ENCODE measurements around the gene ADAM10. TPM values are rescaled to one million over a fixed set of nuclear protein-coding genes. Genes with fewer than 3 reads are reported as not detected.

ADAM10 gene
- total RNA-seq, 4 donors from 2014 or later: 42.9 to 83.3 (median 62.7) TPM

DNA sequence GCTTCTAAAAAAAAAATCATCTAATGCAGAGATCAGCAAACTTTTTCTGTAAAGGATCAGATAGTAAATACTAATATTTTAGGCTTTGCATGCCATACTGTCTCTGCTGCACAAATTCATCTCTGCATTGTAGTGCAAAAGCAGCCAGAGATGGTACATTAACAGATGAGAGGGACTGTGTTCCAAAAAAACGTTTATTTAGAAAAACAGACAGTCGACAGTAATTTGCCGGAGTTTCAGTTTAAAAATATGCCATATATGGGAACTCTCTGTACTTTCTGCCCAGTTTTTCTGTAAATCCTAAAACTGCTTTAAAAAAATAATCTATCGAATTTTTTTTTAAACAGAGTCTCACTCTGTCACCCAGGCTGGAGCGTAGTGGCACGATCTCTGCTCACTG is 35.8 kb upstream of the ADAM10 start:
- Histone ChIP-seq H3K4me3 (no peak overlapping the region), H3K27ac (no peak overlapping the region), H3K36me3 (peaks cover 0 to 3% (median 0%) of the 10 kb centered on the region in 3 donors), H3K27me3 (no peaks in the 10 kb centered on the region), H3K4me1 (no peaks in the 10 kb centered on the region), H3K9me3 (no peaks in the 10 kb centered on the region)
- no peak for DNase-seq
- TF ChIP-seq, protein P1, sequence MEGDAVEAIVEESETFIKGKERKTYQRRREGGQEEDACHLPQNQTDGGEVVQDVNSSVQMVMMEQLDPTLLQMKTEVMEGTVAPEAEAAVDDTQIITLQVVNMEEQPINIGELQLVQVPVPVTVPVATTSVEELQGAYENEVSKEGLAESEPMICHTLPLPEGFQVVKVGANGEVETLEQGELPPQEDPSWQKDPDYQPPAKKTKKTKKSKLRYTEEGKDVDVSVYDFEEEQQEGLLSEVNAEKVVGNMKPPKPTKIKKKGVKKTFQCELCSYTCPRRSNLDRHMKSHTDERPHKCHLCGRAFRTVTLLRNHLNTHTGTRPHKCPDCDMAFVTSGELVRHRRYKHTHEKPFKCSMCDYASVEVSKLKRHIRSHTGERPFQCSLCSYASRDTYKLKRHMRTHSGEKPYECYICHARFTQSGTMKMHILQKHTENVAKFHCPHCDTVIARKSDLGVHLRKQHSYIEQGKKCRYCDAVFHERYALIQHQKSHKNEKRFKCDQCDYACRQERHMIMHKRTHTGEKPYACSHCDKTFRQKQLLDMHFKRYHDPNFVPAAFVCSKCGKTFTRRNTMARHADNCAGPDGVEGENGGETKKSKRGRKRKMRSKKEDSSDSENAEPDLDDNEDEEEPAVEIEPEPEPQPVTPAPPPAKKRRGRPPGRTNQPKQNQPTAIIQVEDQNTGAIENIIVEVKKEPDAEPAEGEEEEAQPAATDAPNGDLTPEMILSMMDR (IDR thresholded peaks at IDR 0.05): no peak

DNA sequence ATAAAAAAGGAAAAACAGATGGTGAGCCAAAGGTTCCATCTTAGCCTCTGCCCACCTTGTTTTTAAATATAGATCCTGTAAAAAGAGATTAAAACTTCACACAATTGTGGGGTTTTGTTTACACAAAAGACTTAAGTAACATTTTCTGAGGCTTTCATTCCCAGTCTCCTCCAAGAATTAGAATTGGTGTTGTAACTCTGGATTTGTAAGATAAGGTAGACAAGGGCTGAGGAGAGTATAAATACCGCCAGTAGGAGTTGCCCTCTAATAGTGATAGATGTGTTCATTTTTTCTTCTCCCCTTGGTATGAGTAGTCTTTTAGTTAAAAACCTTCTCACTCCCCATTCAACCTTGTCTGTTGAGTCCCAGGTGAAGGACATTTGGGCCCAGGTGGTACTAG is 30.0 kb upstream of the ADAM10 start:
- Histone ChIP-seq H3K4me3 (no peak overlapping the region), H3K27ac (no peak overlapping the region), H3K27me3 (no peaks in the 10 kb centered on the region), H3K9me3 (no peaks in the 10 kb centered on the region), H3K36me3 (no peaks in the 10 kb centered on the region), H3K4me1 (peaks cover 0 to 3% (median 0%) of the 10 kb centered on the region in 4 donors)
- TF ChIP-seq POLR2A (IDR thresholded peaks at IDR 0.05): no peak
- TF ChIP-seq, protein P1 (IDR thresholded peaks at IDR 0.05): no peak
- DNase-seq: no peak

DNA sequence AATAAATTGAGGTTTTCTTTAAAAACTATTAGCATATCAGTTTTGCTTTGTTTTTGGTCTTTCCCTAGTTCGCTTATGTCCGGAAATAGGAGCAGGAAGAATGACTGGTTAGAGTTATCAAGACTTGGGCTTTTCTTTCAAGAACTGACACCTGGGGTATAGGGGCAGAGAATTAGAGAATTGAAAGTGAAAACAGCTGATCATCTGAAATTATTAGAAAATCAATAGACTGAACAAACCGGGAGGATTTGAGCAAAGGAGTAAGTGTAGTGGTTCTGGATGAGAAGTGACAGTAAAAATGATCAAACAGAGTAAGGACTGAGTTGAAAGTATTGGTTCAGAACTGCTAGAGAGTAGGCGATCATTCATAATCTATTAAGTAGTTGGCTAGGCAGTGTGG is 27.6 kb upstream of the ADAM10 start:
- H3K4me3 ChIP-seq: no peak overlapping the region
- no peak for DNase-seq
- H3K36me3 ChIP-seq: no peaks in the 10 kb centered on the region
- TF ChIP-seq POLR2A (IDR thresholded peaks at IDR 0.05): no peak
- TF ChIP-seq, protein P1 (IDR thresholded peaks at IDR 0.05): no peak
- no peaks in the 10 kb centered on the region for H3K27me3 ChIP-seq
- no peaks in the 10 kb centered on the region for H3K9me3 ChIP-seq
- peaks cover 0 to 25% (median 7%) of the 10 kb centered on the region in 4 donors for H3K4me1 ChIP-seq
- H3K27ac ChIP-seq: no peak overlapping the region

DNA sequence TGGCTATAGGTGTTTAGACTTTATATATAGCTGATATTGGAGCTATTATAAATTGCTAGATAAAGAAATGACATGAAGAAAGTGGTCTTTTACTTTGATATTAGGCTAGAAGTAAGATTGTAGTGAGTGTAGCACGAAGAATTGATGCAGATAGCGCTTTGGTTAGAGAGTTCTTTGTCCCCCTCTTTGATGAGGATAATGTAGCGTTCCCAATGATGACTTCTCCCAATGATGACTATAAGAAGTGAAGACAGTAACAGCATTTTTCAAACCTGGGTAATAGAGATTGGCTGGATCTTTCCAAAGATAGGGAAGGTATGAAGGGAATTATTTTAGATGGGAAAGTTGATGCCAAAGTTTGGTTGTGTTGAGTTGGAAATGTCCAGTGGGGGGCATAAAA is 25.9 kb upstream of the ADAM10 start:
- Histone ChIP-seq H3K27me3 (no peaks in the 10 kb centered on the region), H3K4me3 (no peak overlapping the region), H3K9me3 (no peaks in the 10 kb centered on the region), H3K27ac (no peak overlapping the region), H3K36me3 (no peaks in the 10 kb centered on the region), H3K4me1 (peaks cover 0 to 27% (median 7%) of the 10 kb centered on the region in 4 donors)
- TF ChIP-seq, protein P1 (IDR thresholded peaks at IDR 0.05): no peak
- no peak for TF ChIP-seq POLR2A (IDR thresholded peaks at IDR 0.05)
- no peak for DNase-seq

DNA sequence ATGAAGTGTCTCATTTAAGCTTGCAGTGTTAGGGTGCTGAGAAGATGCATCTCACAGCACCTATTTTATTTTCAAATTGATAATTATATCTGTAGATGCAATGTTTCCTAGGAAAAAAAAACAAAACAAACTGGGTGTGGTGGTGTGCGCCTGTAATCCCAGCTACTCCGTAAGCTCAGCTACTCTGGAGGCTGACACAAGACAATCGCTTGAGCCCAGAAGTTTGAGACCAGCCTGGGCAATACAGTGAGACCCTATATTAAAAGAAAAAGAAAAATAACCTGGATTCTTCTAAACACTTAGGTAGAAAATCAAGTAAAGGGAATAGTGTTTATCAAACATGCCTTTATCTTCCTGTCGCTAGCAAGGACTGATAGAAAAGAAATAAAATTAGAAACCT is 23.5 kb upstream of the ADAM10 start:
- Histone ChIP-seq H3K4me3 (peak overlapping the region in 2 of 4 donors; percentile 89 to 97), H3K27me3 (no peaks in the 10 kb centered on the region), H3K9me3 (no peaks in the 10 kb centered on the region), H3K4me1 (peaks cover 0 to 31% (median 7%) of the 10 kb centered on the region in 4 donors), H3K36me3 (no peaks in the 10 kb centered on the region), H3K27ac (no peak overlapping the region)
- TF ChIP-seq, protein P1 (IDR thresholded peaks at IDR 0.05): no peak
- no peak for TF ChIP-seq POLR2A (IDR thresholded peaks at IDR 0.05)
- DNase-seq: no peak

Data from Peyer's patch (tissue), 4 donors.